ENCODE results near the gene SLC6A8. TPM values are rescaled to one million over a fixed set of nuclear protein-coding genes. Genes with fewer than 3 reads are reported as not detected.

The SLC6A8 gene
- total and polyA plus RNA-seq, 2 donors (not counting 3 experiments of a cell fraction or from before 2014, with no cell fraction given) = 22.7 to 23.6 TPM

- Histone ChIP-seq H3K9ac (replicated peaks; ENCODE audit: extremely low read depth, insufficient read depth, low read length) (no peak overlapping the region), H3K9me1 (replicated peaks; ENCODE audit: control insufficient read depth, extremely low read depth, insufficient read depth, low read length) (no peaks in the 10 kb centered on the region), H3K36me3 (ENCODE audit: control insufficient read depth in 2 of 2, extremely low read depth in 1 of 2, insufficient read depth in 2 of 2, low read length in 2 of 2) (no peaks in the 10 kb centered on the region), H3K9me3 (replicated peaks; ENCODE audit: control insufficient read depth, insufficient read depth, low read length) (no peaks in the 10 kb centered on the region), H3K4me2 (ENCODE audit: insufficient read depth, low read length) (no peak overlapping the region), H3K27me3 (ENCODE audit: control insufficient read depth in 2 of 2, insufficient read depth in 2 of 2, low read length in 2 of 2) (no peaks in the 10 kb centered on the region), H3K4me3 (replicated peaks in 1 of 3; ENCODE audit: insufficient read depth in 1 of 3, low read depth in 1 of 3, low read length in 3 of 3) (no peak overlapping the region), H4K20me1 (replicated peaks; ENCODE audit: control insufficient read depth, extremely low read depth, insufficient read depth, low read length) (no peaks in the 10 kb centered on the region), H3K79me2 (ENCODE audit: control insufficient read depth, insufficient read depth, low read length) (peaks cover 16% of the 10 kb centered on the region), H3K27ac (ENCODE audit: insufficient read depth, low read depth, low read length) (peak overlapping the region; percentile 72), H2AFZ (ENCODE audit: low read depth, low read length) (no peak overlapping the region), H3K4me1 (ENCODE audit: control insufficient read depth, extremely low read depth, insufficient read depth, low read length) (peaks cover 28% of the 10 kb centered on the region)
- FAIRE-seq (no peak), DNase-seq (ENCODE audit: low read depth, low spot score) (no peak)
- intact Hi-C loops (cut with micrococcal nuclease) (loop anchor here (2.0 kb wide), 1 partner anchor 69 kb away; the partner anchor contains the start of genes IDH3G and SSR4), dilution Hi-C loops (cut with MboI; ENCODE audit: extremely low pct_ligation_motif_present, low sequenced_read_pairs) (no loop called here)
- POLR2A ChIA-PET = no interaction called here
- CTCF ChIA-PET = interaction anchor here (1.0 kb wide), 1 partner anchor 9 kb away, joined by 3 read pairs; no protein-coding TSS in a partner anchor
- TF ChIP-seq MYC (IDR thresholded peaks at IDR 0.05; ENCODE audit: low read depth, low read length) = no peak
- TF ChIP-seq CTCF (IDR thresholded peaks at IDR 0.05; ENCODE audit: extremely low read depth in 1 of 2, insufficient read depth in 1 of 2, low read depth in 1 of 2, low read length in 2 of 2) = no peak
- no peak for TF ChIP-seq JUN (IDR thresholded peaks at IDR 0.05; ENCODE audit: borderline replicate concordance, insufficient read depth, insufficient read length, low read depth)
- no peak for TF ChIP-seq EZH2 (IDR thresholded peaks at IDR 0.05; ENCODE audit: borderline replicate concordance, low read depth, low read length, severe bottlenecking)
- no peak for TF ChIP-seq GATA2 (IDR thresholded peaks at IDR 0.05; ENCODE audit: insufficient read depth, insufficient read length, low read depth, low read length)
- no TSS peak for BruUV-seq (replicated peaks)
Observed at GRCh38 chrX:153725832-153726285, 38.1 kb downstream of the SLC6A8 start.
